ENCODE results near the gene SFXN2. TPM values are rescaled to one million over a fixed set of nuclear protein-coding genes. Genes with fewer than 3 reads are reported as not detected.

The SFXN2 gene
- total RNA-seq, 2 experiments from 2014 or later, result 38.1 to 45.1 TPM

DNA sequence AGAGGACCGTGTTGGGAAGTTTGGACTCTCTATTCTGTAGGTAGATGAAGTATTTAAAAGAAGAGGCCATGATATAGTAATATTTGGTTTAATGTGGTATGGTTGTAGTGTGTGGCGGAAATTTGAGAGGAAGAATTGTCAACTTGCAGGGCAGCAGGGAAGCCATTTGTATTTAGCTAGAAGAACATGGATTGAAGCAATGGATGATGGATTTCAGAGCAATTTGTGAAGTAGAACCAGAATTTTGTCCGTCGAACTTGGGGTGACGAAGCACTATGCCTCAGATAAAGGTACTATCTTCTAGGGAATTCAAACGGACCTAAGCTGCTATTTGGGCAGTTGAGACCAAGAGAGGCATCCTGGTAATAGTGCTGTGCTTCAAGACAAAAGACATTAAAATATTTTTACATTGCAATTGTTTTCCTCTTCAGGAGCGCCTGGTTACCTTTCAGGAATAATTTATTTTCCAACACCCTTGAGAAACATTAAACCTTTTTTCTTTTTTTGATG lies 28.7 kb downstream of the SFXN2 start:
- no peak for DNase-seq (ENCODE audit: low spot score)
- CTCF ChIA-PET (ENCODE audit: unreplicated experiment), result interaction anchor here (0.7 kb wide), 1 partner anchor 115 kb away, joined by 5 read pairs; no protein-coding TSS in a partner anchor
- no peak for TF ChIP-seq CTCF (conservative IDR thresholded peaks at IDR 0.05; ENCODE audit: low read length)
- TF ChIP-seq EZH2phosphoT487 (IDR thresholded peaks at IDR 0.05; ENCODE audit: borderline replicate concordance, low read depth, low read length), result no peak
- intact Hi-C loops (cut with micrococcal nuclease; ENCODE audit: unreplicated experiment), result loop anchor here (2.0 kb wide), 1 partner anchor 28 kb away; the partner anchor contains the start of genes ARL3 and SFXN2
- BruUV-seq (replicated peaks), result no TSS peak
- H3K27ac ChIP-seq (ENCODE audit: low read depth, low read length, poor library complexity, severe bottlenecking), result no peak overlapping the region
- POLR2A ChIA-PET, result interaction anchor here (0.7 to 2.5 kb wide), 10 partner anchors 9 to 756 kb away, joined by 3 to 14 read pairs (median 4); partner anchors contain the start of genes ARL3 and SFXN2
- no peaks in the 10 kb centered on the region for H3K36me3 ChIP-seq (ENCODE audit: insufficient read depth, low read length)
- no peaks in the 10 kb centered on the region for H3K9me2 ChIP-seq (ENCODE audit: insufficient read depth, low read length)
- no peaks in the 10 kb centered on the region for H3K9me3 ChIP-seq (ENCODE audit: low read length)
- H4K20me1 ChIP-seq (ENCODE audit: insufficient read depth, low read length), result no peaks in the 10 kb centered on the region; the same call in 1 of the 2 replicates
- H3K4me2 ChIP-seq (ENCODE audit: low read length), result peak overlapping the region; percentile 25; the same call in 1 of the 2 replicates
- H3K79me2 ChIP-seq (ENCODE audit: insufficient read depth, low read depth, low read length), result peaks cover 27% of the 10 kb centered on the region
- H3K4me3 ChIP-seq (ENCODE audit: low read depth, low read length, poor library complexity, severe bottlenecking), result peak overlapping the region; percentile 12
- peak overlapping the region; percentile 93; the same call in 1 of the 2 replicates for H2AFZ ChIP-seq (ENCODE audit: low read length)
- H3K4me1 ChIP-seq (ENCODE audit: insufficient read depth, low read length, poor library complexity, severe bottlenecking), result peaks cover 29% of the 10 kb centered on the region

DNA sequence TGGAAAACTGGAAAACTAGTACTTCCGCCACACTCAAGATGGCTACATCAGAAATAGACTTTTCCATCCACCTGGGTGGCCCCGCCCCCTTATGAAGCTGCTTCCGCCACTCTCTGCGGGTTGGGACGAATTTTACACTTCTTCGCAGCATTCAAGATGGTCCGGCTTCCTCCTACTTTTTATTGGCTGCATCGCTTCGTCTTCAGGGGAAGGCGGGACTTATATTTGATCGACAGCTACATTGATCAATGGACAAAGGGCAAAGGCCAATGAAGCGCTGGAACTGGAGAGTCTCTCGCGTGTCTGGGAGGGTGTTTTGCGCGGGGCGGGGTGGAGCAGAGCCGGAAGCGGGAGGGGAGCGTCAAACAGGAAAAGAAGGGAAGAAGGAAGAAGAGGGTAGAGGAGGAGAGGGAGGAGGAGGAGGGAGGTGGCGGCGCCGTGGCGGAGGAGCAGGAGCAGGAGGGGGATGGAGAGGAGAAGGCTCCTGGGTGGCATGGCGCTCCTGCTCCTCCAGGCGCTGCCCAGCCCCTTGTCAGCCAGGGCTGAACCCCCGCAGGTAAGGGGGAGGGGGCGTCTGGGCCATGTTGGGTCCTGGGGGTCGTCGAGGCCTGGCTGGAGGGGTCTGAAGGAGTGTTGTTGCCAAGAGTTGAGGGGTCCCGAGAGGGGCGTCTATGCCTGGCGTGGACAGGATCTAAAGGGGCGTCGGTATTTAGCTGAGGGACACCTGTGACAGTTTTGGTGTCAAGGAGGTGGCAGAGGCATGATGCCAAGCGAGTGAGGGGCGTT lies 29.3 kb downstream of the SFXN2 start, which contains the start of gene WBP1L:
Gene WBP1L, plus strand, starts transcription at position 361 of the 786 bp plus-strand sequence. Its CDS starts 106 bp downstream, at position 467.
- peak within 1 kb of the TSS; percentile 96 for H3K4me3 ChIP-seq (ENCODE audit: low read depth, low read length, poor library complexity, severe bottlenecking)
- peak within 1 kb of the TSS; percentile 34 for H3K27ac ChIP-seq (ENCODE audit: low read depth, low read length, poor library complexity, severe bottlenecking)
- ChIA-PET CTCF (ENCODE audit: unreplicated experiment) (interaction anchor here (0.7 kb wide), 1 partner anchor 115 kb away, joined by 5 read pairs; no protein-coding TSS in a partner anchor), POLR2A (interaction anchor here (0.7 to 2.5 kb wide), 10 partner anchors 8 to 756 kb away, joined by 3 to 14 read pairs (median 4); partner anchors contain the start of genes ARL3 and SFXN2)
- no peak for TF ChIP-seq CTCF (conservative IDR thresholded peaks at IDR 0.05; ENCODE audit: low read length)
- H3K4me1 ChIP-seq (ENCODE audit: insufficient read depth, low read length, poor library complexity, severe bottlenecking), result peaks cover 25% of the 10 kb centered on the region
- intact Hi-C loops (cut with micrococcal nuclease; ENCODE audit: unreplicated experiment), result loop anchor here (2.0 kb wide), 1 partner anchor 29 kb away; the partner anchor contains the start of genes ARL3 and SFXN2
- DNase-seq (ENCODE audit: low spot score), result peak; percentile 99
- H3K9me3 ChIP-seq (ENCODE audit: low read length), result no peaks in the 10 kb centered on the region
- no peaks in the 10 kb centered on the region for H3K36me3 ChIP-seq (ENCODE audit: insufficient read depth, low read length)
- no peaks in the 10 kb centered on the region for H3K9me2 ChIP-seq (ENCODE audit: insufficient read depth, low read length)
- no TSS peak for BruUV-seq (replicated peaks)
- H3K79me2 ChIP-seq (ENCODE audit: insufficient read depth, low read depth, low read length), result peaks cover 27% of the 10 kb centered on the region
- peak within 1 kb of the TSS; percentile 91 for H3K4me2 ChIP-seq (ENCODE audit: low read length)
- H2AFZ ChIP-seq (ENCODE audit: low read length), result peak within 1 kb of the TSS; percentile 93; the same call in 1 of the 2 replicates
- H4K20me1 ChIP-seq (ENCODE audit: insufficient read depth, low read length), result no peaks in the 10 kb centered on the region; the same call in 1 of the 2 replicates
